Fibroblast of mammary gland (primary cell): ENCODE measurements around the gene PRM3.
A peak's percentile ranks its signal among the peaks of the same experiment; 100 is the strongest.

Experiments used
- DNase-seq: peaks from one replicate; pipeline ENCODE4 v3.0.0-alpha.2; 2010; ENCODE audit warnings: low read depth
- H3K4me3 ChIP-seq: 2 replicates; pipeline ENCODE4 v1.5.1; 2011; ENCODE audit warnings: low read depth, mild to moderate bottlenecking, low read length, moderate library complexity; ENCODE audit not compliant: control insufficient read depth
- TF ChIP-seq, protein P1 (sequence below): conservative IDR thresholded peaks from 2 replicates; pipeline ENCODE4 v1.5.1; 2011; ENCODE audit warnings: low read depth, low read length, inconsistent platforms; ENCODE audit not compliant: control insufficient read depth, insufficient read depth

Gene PRM3

DNA sequence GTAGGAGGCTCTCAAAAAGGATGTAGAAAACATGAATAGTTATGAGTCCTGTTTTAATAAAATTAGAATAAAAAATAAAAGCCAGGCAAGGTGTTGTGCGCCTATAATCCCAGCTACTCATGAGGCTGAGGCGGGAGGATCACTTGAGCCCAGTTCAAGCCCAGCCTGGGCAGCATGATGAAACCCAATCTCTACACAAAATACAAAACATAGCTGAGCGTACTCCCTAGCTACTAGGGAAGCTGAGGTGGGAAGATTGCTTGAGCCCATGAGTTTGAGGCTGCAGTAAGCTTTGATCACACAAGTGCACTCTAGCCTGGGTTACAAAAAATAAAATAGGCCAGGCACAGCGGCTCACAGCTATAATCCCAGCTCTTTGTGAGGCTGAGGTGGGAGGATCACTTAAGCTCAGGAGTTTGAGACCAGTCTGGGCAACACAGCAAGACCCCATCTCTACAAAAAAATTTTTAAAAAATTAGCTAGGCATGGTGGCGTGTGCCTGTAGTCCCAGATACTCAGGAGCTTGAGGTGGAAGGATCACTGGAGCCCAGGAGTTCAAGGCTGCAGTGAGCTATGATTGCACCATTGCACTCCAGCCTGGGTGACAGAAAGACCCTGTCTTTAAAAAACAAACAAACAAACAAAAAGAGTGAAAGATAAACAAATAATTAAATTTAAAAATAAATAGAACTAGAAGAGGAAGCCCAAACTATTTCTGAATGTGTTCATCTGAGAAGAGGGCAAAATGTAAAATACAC, 24.9 kb upstream of the PRM3 start:
- TF ChIP-seq, protein P1, sequence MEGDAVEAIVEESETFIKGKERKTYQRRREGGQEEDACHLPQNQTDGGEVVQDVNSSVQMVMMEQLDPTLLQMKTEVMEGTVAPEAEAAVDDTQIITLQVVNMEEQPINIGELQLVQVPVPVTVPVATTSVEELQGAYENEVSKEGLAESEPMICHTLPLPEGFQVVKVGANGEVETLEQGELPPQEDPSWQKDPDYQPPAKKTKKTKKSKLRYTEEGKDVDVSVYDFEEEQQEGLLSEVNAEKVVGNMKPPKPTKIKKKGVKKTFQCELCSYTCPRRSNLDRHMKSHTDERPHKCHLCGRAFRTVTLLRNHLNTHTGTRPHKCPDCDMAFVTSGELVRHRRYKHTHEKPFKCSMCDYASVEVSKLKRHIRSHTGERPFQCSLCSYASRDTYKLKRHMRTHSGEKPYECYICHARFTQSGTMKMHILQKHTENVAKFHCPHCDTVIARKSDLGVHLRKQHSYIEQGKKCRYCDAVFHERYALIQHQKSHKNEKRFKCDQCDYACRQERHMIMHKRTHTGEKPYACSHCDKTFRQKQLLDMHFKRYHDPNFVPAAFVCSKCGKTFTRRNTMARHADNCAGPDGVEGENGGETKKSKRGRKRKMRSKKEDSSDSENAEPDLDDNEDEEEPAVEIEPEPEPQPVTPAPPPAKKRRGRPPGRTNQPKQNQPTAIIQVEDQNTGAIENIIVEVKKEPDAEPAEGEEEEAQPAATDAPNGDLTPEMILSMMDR: no peak
- DNase-seq: no peak
- H3K4me3 ChIP-seq: no peak overlapping the region

DNA sequence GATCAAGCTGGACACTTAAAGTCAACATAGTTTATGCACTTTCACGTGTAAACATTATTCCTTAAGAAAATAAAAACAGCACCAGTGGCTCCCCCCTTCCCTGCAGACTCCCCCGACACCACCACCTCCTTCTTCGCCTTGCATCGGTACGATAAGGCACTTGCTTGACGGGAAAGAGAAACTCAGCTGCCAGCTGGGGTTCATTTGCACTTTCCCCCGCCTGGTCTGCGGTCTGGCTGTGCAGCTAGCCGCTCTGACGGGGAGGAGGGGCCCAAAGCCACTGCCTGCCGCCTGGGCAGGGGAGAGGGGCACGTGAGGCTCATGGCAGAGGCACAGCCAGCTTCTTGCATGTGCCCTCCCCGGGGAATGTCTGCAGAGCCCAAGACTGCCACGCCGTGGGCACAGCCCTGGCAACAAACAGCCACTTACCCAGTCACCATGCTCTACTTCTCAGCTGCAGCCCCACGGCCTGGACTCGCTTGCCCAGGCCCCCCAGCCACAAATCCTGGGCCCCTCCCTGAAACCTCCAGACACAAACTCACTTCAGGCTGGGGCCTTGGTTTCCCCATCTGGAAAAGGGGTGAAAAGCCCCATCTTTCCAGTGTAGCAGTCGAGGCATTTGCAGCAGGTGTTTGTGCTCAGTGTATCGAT, 24.2 kb upstream of the PRM3 start:
- TF ChIP-seq, protein P1: no peak
- peak; percentile 45 for DNase-seq
- H3K4me3 ChIP-seq: no peak overlapping the region

DNA sequence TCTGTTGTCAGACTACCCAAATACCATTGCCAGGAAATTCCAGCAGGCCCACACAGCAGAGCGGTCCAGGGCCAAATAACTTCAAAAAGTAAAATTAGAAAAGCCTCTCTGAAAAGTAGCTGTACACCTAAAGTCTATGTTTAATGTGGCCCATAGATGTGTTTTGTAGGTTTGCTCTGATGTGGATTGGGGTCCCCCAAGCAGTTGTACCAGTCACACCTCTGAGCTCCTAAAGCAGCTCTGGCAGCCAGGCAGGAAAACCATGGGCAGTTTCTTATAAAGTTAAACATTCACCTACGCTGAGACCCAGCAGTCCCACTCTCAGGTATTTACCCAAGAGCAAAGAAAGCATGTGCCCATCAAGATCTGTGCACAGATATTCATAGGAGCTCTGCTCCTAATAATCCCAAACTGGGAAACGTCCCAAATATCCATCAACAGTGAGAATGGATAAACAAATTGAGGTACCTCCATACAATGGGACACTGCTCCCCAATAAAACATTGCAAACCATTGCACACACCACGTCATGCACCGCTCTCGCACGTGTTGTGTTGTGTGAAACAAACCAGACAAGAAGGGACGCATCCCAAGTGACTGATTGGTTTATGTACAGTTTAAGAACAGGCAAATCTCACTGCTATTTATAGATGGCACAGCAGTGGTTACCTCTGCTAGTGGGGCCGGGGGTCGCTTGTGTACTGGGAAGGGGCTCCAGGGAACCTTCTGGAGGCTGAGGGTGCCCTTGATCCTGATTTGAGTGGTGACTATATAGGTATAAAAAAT, 23.5 kb upstream of the PRM3 start:
- H3K4me3 ChIP-seq: no peak overlapping the region
- TF ChIP-seq, protein P1: no peak
- no peak for DNase-seq

DNA sequence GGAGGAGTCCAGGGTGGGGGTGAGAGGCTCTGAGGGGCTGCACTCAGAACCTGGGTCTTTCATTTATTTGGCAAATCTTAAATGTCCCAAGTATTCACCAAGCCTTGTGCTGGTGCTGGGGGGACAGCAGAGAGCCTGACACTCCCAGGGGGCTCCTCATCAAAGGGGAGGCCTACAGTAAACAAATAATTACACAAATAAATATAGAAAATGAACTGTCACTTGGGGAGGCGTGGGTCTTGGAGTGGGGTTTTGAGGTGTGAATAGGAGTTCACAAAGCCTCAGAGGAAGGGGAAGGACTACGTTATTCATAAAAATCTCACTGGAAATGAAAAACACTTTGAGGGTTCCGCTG, 22.9 kb upstream of the PRM3 start:
- no peak for DNase-seq
- TF ChIP-seq, protein P1: no peak
- no peak overlapping the region for H3K4me3 ChIP-seq

DNA sequence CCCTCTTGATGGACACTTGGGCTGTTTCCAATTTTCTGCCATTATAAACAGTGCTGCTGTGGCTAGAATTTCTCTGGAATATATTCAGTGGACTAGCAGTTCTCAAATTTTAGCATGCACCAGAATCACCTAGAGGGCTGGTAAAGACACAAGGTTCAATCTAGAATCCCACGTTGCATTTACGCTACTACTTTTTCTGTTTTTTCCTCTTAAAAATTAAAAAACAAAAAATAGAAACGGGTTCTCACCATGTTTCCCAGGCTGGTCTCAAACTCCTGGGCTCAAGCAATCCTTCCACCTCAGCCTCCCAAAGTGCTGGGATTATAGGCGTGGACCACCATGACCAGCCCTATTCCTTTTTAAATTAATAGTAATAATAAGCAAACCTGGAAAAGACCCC, 22.2 kb upstream of the PRM3 start:
- DNase-seq: no peak
- TF ChIP-seq, protein P1: no peak
- no peak overlapping the region for H3K4me3 ChIP-seq

DNA sequence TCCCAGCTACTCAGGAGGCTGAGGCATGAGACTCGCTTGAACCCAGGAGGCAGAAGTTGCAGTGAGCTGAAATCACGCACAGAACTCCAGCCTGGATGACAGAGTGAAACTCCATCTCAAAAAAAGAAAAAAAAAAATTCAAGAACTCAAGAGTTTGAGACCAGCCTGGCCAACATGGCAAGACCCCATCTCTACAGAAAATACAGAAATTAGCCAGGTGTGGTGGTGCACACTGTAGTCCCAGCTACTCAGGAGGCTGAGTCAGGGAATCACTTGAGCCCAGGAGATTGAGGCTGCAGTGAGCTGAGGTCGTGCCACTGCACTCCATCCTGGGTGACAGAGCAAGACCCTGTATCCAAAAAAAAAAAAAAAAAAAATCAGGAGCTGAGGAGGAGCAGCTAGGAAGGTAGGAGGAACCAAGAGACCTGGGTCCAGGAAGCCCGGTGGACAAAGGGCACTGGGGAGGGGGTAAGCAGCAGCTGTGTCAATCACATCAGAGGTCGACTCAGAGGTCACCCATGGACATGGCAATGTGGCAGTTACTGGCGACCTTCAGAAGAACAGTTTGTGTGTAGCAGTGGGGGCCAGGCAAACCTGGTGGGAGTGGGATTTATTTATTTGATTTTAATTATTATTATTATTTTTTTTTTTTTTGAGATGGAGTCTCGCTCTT, 18.8 kb upstream of the PRM3 start:
- TF ChIP-seq, protein P1: no peak
- DNase-seq: no peak
- no peak overlapping the region for H3K4me3 ChIP-seq
